ENCODE results near the gene ARV1. TPM values are rescaled to one million over a fixed set of nuclear protein-coding genes. Genes with fewer than 3 reads are reported as not detected.
"Not testable (repeated sequence)": the region's sequence is repeated elsewhere in the genome, so short reads cannot be mapped to it uniquely, and the experiment has no call there.

ARV1 gene
- total and polyA plus RNA-seq, 10 of the 15 experiments (the other 5 are each of a cell fraction or from before 2014, with no cell fraction given) = 23.2 to 55.1 (median 35.6) TPM

GRCh38 chr1:231029247-231029646 lies 50.4 kb downstream of the ARV1 start:
- H3K36me3 ChIP-seq (ENCODE audit: control insufficient read depth in 2 of 2, insufficient read depth in 2 of 2, low read length in 1 of 2); CTCF ChIA-PET; H3K9ac ChIP-seq (ENCODE audit: control insufficient read depth, insufficient read depth, low read length); H3K4me2 ChIP-seq (ENCODE audit: control insufficient read depth, insufficient read depth); ATAC-seq; POLR2A ChIA-PET; H3K4me1 ChIP-seq (ENCODE audit: control insufficient read depth, insufficient read depth, low read length); H3K27me3 ChIP-seq (replicated peaks in 1 of 2; ENCODE audit: control insufficient read depth in 2 of 2, insufficient read depth in 2 of 2, low read length in 1 of 2); SMC1A ChIA-PET (ENCODE audit: uncharacterized antibody, unreplicated experiment); intact Hi-C loops (cut with micrococcal nuclease; ENCODE audit: unreplicated experiment); DNase-seq (ENCODE audit: low read depth, low spot score); BruUV-seq (replicated peaks); H3K9me3 ChIP-seq (replicated peaks; ENCODE audit: control insufficient read depth, insufficient read depth, low read length); FAIRE-seq; H4K20me1 ChIP-seq (ENCODE audit: control insufficient read depth, insufficient read depth); H2AFZ ChIP-seq (ENCODE audit: control insufficient read depth, low read depth, low read length); RAD21 ChIA-PET (ENCODE audit: unreplicated experiment); H3K4me3 ChIP-seq; in situ Hi-C loops (cut with MboI); H3K27ac ChIP-seq (ENCODE audit: control insufficient read depth, insufficient read depth); H3K79me2 ChIP-seq (ENCODE audit: control insufficient read depth, insufficient read depth, low read length): not testable (repeated sequence)
- WGBS (ENCODE audit: insufficient coverage, insufficient replicate concordance, low lambda C conversion rate, missing lambda C conversion rate) = 6% methylated on average over 2 of the region's 4 CpGs

- POLR2A ChIA-PET = no interaction called here
- intact Hi-C loops (cut with micrococcal nuclease; ENCODE audit: unreplicated experiment) = no loop called here
- Histone ChIP-seq H3K27me3 (replicated peaks in 1 of 2; ENCODE audit: control insufficient read depth in 2 of 2, insufficient read depth in 2 of 2, low read length in 1 of 2) (no peaks in the 10 kb centered on the region; a peak in 1 of 4 replicates), H4K20me1 (ENCODE audit: control insufficient read depth, insufficient read depth) (no peaks in the 10 kb centered on the region), H3K27ac (ENCODE audit: control insufficient read depth, insufficient read depth) (no peak overlapping the region), H3K4me1 (ENCODE audit: control insufficient read depth, insufficient read depth, low read length) (no peaks in the 10 kb centered on the region), H3K9me3 (replicated peaks; ENCODE audit: control insufficient read depth, insufficient read depth, low read length) (no peaks in the 10 kb centered on the region), H2AFZ (ENCODE audit: control insufficient read depth, low read depth, low read length) (no peak overlapping the region), H3K9ac (ENCODE audit: control insufficient read depth, insufficient read depth, low read length) (no peak overlapping the region), H3K36me3 (ENCODE audit: control insufficient read depth in 2 of 2, insufficient read depth in 2 of 2, low read length in 1 of 2) (no peaks in the 10 kb centered on the region), H3K4me2 (ENCODE audit: control insufficient read depth, insufficient read depth) (no peak overlapping the region), H3K4me3 (no peak overlapping the region), H3K79me2 (ENCODE audit: control insufficient read depth, insufficient read depth, low read length) (no peaks in the 10 kb centered on the region)
- DNase-seq (ENCODE audit: low read depth, low spot score) (no peak), ATAC-seq (no peak), FAIRE-seq (no peak)
- 43% methylated on average over 6 of the region's 6 CpGs for WGBS (ENCODE audit: insufficient coverage, insufficient replicate concordance, low lambda C conversion rate, missing lambda C conversion rate)
- CTCF ChIA-PET = no interaction called here
- SMC1A ChIA-PET (ENCODE audit: uncharacterized antibody, unreplicated experiment) = no interaction called here
- in situ Hi-C loops (cut with MboI) = no loop called here
- RAD21 ChIA-PET (ENCODE audit: unreplicated experiment) = no interaction called here
- no TSS peak for BruUV-seq (replicated peaks)
- TF ChIP-seq FOXM1 (IDR thresholded peaks at IDR 0.05; ENCODE audit: low read depth, low read length) (no peak), ZNF207 (IDR thresholded peaks at IDR 0.05; ENCODE audit: borderline replicate concordance) (no peak), ELK1 (IDR thresholded peaks at IDR 0.05; ENCODE audit: low read depth, low read length) (no peak), RAD51 (IDR thresholded peaks at IDR 0.05) (no peak), ZNF622 (IDR thresholded peaks at IDR 0.05) (no peak), BHLHE40 (IDR thresholded peaks at IDR 0.05; ENCODE audit: borderline replicate concordance in 1 of 2, low read depth in 2 of 2, low read length in 1 of 2) (no peak), DPF2 (IDR thresholded peaks at IDR 0.05) (no peak), CREM (IDR thresholded peaks at IDR 0.05; ENCODE audit: low read depth) (no peak), IRF5 (IDR thresholded peaks at IDR 0.05; ENCODE audit: borderline replicate concordance) (no peak), SP1 (IDR thresholded peaks at IDR 0.05; ENCODE audit: low read depth, low read length) (no peak), NR2C2 (IDR thresholded peaks at IDR 0.05; ENCODE audit: borderline replicate concordance, control insufficient read depth, insufficient read length, low read depth) (no peak), E2F8 (IDR thresholded peaks at IDR 0.05; ENCODE audit: low read depth, partially characterized antibody) (no peak), SPI1 (IDR thresholded peaks at IDR 0.05; ENCODE audit: borderline replicate concordance, insufficient read depth, low read depth, low read length) (no peak), PML (IDR thresholded peaks at IDR 0.05; ENCODE audit: low read length) (no peak)
Measured at GRCh38 chr1:231029841-231030240, 50.9 kb downstream of the ARV1 start.
